ENCODE results near the gene SYTL2.

GRCh38 chr11:85740481-85741400, 70.2 kb downstream of the SYTL2 start:
- TF ChIP-seq USF1 (IDR thresholded peaks at IDR 0.05), result no peak
- TF ChIP-seq MAX (IDR thresholded peaks at IDR 0.05), result no peak
- no peak for TF ChIP-seq TCF12 (IDR thresholded peaks at IDR 0.05; ENCODE audit: low read depth)
- no peak for TF ChIP-seq RAD21 (IDR thresholded peaks at IDR 0.05; ENCODE audit: low read depth)
- no peak for TF ChIP-seq CEBPB (IDR thresholded peaks at IDR 0.05)
- TF ChIP-seq EGR1 (IDR thresholded peaks at IDR 0.05), result no peak
- TF ChIP-seq, protein P1, sequence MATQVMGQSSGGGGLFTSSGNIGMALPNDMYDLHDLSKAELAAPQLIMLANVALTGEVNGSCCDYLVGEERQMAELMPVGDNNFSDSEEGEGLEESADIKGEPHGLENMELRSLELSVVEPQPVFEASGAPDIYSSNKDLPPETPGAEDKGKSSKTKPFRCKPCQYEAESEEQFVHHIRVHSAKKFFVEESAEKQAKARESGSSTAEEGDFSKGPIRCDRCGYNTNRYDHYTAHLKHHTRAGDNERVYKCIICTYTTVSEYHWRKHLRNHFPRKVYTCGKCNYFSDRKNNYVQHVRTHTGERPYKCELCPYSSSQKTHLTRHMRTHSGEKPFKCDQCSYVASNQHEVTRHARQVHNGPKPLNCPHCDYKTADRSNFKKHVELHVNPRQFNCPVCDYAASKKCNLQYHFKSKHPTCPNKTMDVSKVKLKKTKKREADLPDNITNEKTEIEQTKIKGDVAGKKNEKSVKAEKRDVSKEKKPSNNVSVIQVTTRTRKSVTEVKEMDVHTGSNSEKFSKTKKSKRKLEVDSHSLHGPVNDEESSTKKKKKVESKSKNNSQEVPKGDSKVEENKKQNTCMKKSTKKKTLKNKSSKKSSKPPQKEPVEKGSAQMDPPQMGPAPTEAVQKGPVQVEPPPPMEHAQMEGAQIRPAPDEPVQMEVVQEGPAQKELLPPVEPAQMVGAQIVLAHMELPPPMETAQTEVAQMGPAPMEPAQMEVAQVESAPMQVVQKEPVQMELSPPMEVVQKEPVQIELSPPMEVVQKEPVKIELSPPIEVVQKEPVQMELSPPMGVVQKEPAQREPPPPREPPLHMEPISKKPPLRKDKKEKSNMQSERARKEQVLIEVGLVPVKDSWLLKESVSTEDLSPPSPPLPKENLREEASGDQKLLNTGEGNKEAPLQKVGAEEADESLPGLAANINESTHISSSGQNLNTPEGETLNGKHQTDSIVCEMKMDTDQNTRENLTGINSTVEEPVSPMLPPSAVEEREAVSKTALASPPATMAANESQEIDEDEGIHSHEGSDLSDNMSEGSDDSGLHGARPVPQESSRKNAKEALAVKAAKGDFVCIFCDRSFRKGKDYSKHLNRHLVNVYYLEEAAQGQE (IDR thresholded peaks at IDR 0.05; ENCODE audit: low read depth), result no peak
- TF ChIP-seq YY1 (IDR thresholded peaks at IDR 0.05; ENCODE audit: low read depth), result no peak
- no peak for TF ChIP-seq EP300 (IDR thresholded peaks at IDR 0.05; ENCODE audit: borderline replicate concordance)
- TF ChIP-seq NFIC (IDR thresholded peaks at IDR 0.05), result no peak
- no peak for TF ChIP-seq FOXM1 (IDR thresholded peaks at IDR 0.05; ENCODE audit: borderline replicate concordance, low read depth)
- no peak for TF ChIP-seq CREB1 (IDR thresholded peaks at IDR 0.05; ENCODE audit: low read depth)
